Right renal pelvis (tissue), 4 donors: ENCODE results near the gene NOX5. TPM values are rescaled to one million over a fixed set of nuclear protein-coding genes. Genes with fewer than 3 reads are reported as not detected.
"Not testable (repeated sequence)": the region's sequence is repeated elsewhere in the genome, so short reads cannot be mapped to it uniquely, and the experiment has no call there.

Source experiments
- DNase-seq, 4 donors: peaks; one replicate each; pipeline ENCODE4 v3.0.0-alpha.2; 2013; ENCODE audit warnings: low read depth in 4 of 4, low spot score in 3 of 4, missing footprints in 1 of 4
- polyA plus RNA-seq, 4 donors: library from polyadenylated mRNA; unstranded; fragments of 120-200 nt; gene quantifications; one replicate each; pipeline ENCODE4 v1.2.1, GENCODE V29; 2013; ENCODE audit not compliant: insufficient read length in 4 of 4

The NOX5 gene
- under 1 TPM; 0.48 to 0.89 (median 0.56) TPM for polyA plus RNA-seq

- no peak for DNase-seq
These were observed at the start of gene NOX5 for GRCh38 chr15:69014454-69014853. NOX5 (plus strand) TSS chr15:69014695; CDS start chr15:69014736, 41 bp downstream.

DNA sequence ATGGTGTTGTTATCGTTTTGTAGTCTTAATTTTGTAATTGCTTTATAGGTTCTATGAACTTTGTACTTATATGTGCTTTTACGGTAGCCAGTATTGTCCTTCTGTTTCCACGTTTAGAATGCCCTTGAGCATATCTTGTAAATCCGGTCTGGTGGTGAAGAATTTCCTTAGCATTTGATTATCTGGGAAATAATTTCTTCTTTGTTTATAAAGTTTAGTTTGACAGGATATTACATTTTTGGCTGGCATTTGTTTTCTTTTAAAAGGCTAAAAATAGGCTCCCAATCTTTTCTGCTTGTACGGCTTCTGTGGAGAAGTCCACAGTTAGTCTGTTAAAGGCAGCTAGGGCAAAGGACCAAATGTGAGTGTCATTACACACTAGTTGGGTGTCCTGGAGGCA, 47.5 kb upstream of the NOX5 start:
- no peak for DNase-seq

DNA sequence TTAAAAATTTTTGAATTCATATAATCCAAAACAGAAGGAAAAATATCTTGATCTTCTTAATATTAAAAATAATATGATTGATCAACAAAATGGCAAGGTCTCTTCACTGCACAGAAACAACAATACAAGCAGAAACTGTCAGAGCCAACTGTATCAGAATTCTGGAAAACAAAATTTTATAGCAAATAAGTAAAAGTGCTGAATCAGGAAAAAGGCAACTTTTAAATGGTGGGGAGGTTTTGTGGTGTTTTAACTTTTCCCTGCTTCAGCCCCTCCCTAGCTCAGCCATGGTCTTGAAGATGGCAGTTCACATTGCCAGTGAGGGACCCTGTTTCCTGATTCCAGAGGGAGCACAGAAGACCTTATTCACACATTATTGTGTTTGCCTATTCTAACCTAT, 46.5 kb upstream of the NOX5 start:
- no peak for DNase-seq

DNA sequence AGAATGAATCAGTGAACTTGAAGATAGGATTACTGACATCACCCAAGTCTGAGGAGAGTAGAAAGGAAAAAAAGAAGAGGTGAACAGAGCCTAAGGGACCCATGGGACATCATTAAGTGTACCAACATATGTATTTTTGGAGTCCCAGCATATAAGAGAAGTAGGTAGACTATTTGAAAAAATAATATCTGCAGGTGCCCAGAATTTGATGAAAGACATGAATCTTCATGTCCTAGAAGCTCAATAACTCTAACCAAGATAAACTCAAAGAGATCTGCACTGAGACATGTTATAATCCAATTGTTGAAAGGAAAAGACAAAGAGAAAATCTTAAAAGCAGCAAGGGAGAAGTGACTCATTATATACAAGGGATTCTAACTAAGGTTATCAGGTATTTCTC, 45.2 kb upstream of the NOX5 start:
- no peak for DNase-seq

DNA sequence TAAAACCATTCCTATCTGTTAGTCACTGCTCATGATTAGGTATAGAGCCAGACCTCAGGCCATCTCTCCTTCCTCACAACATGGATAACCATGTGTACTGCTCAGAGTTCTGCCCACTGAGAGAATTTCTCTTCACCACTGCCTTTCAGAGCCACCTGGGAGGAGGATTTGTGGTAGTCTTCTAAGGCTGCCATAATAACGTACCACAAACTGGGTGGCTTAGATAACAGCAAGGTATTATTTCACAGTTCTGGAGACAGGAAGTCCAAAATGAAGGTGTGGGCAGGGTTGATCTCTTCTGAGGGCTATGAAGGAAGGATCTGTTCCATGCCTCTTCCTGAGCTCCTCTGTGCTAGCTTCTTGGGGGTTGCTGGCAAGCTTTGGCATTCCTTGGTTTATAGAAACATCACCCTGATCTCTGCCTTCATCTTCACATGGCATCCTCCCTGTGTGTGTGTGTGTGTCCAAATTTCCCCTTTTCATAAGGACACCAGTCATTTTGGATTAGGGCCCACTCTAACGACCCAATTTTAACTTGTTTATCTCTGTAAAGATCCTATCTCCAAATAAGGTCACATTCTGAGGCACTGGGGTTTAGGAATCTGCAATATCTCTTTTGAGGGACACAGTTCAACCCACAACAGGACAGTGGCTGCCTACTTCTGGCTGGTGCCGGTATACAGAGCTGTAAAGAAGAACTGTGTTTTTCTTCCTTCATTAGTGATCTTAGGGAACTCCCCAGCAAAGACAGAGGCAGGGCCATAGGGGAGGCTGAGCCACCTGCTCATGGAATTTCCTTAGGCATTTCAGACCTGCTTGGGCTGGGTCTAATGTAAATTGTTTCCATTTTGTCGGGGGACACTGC, 42.1 kb upstream of the NOX5 start:
- DNase-seq = no peak

- not testable (repeated sequence) for DNase-seq
These were observed 38.8 kb upstream of the NOX5 start for GRCh38 chr15:68975651-68976160.

- not testable (repeated sequence) for DNase-seq
These were observed 37.1 kb upstream of the NOX5 start for GRCh38 chr15:68977426-68977825.

- DNase-seq = no peak
These were observed 35.5 kb upstream of the NOX5 start for GRCh38 chr15:68979006-68979405.

GRCh38 chr15:68979816-68980215, 34.7 kb upstream of the NOX5 start:
- no peak for DNase-seq

GRCh38 chr15:68980786-68981185, 33.7 kb upstream of the NOX5 start:
- no peak for DNase-seq

- DNase-seq = no peak
These were observed 32.6 kb upstream of the NOX5 start for GRCh38 chr15:68981941-68982340.

- DNase-seq = no peak
These were observed 31.4 kb upstream of the NOX5 start for GRCh38 chr15:68982976-68983563.

- peak in 3 of 4 donors; percentile 14 to 33 (median 16) for DNase-seq
These were observed 30.5 kb upstream of the NOX5 start for GRCh38 chr15:68983961-68984481.

- no peak for DNase-seq
These were observed 29.9 kb upstream of the NOX5 start for GRCh38 chr15:68984586-68984985.

DNA sequence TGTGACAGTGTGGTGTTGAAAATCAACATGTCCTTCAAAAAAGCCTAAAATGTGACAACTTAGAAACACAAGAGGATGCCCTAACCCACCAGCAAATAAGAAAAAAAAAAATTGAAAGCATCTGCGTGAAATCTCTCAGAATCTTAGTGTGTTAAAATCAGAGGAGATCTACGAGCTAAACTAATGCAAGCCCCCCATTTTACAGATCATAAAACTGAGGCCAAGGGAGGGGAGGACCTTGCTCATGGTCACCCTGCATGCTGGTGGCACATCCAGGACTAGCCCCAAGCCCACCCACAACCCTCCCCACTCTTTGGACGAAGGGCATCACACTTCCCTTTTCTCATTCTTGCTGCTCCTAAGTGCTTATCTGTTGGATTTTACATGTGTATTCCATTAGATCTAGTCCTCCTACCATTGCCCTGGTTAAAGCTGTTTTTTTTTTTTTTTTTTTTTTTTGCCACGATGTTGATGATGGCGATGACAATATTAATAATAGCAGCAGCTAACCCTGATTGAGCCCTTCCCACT, 29.1 kb upstream of the NOX5 start:
- no peak for DNase-seq

GRCh38 chr15:68986322-68986721, 28.2 kb upstream of the NOX5 start:
- no peak for DNase-seq

- no peak for DNase-seq
These were observed 27.4 kb upstream of the NOX5 start for GRCh38 chr15:68987120-68987519.

DNA sequence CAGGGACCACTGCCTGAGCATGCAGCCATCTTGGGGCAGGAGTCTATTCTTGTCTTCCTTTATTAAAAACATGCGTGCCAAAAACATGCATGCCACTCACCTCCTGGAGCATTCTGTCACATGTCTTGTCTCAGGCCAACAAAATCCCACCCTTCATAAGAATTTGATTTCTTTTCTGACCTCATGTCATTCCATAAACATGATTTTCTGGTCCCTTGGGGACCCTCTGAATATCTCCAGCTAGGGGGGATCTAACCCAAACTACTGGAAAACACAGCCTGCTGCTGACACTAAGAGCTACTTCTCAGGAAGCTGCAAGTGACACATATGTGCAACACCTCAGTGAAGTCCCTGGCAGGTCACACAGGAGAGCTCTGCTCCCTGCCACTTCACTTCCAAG, 26.8 kb upstream of the NOX5 start:
- DNase-seq = no peak

GRCh38 chr15:68989541-68990230, 24.8 kb upstream of the NOX5 start:
- DNase-seq = no peak

GRCh38 chr15:68990231-68990991, 24.1 kb upstream of the NOX5 start:
- DNase-seq = no peak
